Measurements from ENCODE around the gene GSDMA.

The GSDMA gene

DNA sequence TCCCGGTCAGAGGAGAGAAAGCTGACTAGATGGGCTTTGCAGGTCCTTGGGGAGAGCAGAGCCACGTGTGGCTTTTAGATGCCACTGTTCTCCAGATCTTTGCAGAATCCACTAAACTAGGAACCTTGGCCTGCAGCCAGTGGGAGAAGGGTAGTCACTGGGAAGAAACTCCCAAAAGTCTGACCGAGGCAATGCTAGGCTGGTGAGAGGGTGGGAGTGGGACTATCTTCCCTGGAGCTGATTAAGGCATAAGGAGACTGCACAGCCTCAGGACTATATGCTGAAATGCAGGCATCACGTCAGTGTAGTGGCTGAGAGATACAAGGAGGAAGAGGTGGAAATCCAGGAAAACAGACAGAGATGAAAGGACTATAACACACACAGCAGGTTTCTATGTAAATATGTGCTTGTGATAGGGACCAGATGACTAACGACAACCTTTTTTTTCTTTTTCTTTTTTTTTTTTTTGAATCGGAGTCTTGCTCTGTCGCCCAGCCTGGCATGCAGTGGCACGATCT lies 2.2 kb upstream of the GSDMA start:
- DNase-seq (ENCODE audit: low read depth in 2 of 3, low spot score in 2 of 3), result no peak

DNA sequence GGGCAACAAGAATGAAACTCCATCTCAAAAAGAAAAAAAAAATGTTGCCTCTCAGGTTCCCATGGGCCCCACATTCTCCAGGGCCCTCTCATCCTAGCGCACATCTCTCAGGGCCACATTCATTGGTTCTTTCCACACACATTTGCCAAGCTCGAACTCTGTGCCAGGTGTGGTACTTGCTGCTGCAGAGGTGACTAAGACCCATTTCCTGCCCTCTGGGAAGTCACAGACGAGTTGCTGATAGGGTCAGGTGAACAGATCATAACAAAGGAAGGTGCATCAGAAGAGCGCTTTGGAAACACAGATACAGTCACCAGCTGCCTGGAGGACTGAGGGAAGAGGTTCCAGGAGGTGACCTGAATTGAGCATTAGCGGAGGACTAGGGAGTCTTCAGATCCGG lies 1.0 kb downstream of the GSDMA start:
- DNase-seq (ENCODE audit: low read depth in 2 of 3, low spot score in 2 of 3), result no peak

DNA sequence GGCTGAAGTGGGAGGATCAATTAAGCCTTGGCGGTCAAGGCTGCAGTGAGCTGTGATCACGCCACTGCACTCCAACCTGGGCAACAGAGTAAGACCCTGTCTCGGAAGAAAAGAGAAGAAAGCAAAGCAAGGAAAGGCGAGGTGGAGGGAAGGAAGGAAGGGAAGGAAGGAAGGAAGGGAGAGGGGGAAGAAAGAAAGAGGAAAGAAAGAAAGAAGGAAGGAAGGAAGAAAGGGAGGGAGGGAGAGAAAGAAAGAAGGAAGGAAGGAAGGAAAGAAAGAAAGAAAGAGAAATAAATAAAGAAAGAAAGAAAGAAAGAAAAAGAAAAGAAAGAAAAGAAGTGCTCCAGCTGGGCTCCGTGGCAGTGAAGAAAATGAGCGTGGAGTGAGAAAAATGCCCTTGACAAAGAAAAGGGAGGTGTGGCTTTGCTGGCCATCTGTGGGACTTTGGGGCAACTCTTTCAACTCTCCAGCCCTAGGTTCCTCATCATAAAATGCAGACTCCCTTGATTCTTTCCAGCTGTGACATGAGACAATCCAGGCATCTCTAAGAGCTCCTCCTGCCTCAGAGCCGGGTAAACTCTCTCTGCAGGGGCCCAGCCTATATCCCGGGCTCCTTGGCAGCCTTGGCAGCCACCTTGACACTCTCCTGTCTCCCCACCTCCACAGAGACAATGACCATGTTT lies 2.4 kb downstream of the GSDMA start:
- DNase-seq (ENCODE audit: low read depth in 2 of 3, low spot score in 2 of 3), result no peak

DNA sequence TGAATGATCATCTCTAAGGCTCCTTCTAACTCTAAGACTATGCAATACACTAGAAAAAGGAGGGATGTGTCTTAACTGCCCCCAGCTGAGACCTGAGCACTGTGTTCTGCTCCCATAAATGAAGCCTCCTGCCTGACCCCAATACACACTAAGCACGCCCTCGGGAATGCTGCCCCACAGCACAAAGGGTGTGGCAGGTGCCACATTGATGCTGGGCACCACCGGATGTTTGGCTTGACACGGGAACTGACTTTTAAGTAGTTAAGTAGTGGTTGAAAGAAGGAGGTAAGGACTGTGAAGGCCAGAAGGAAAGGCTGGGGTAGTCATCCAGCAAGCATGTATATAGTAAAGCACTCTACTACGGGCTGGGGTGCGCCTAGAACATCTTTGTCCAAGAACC lies 4.0 kb downstream of the GSDMA start:
- DNase-seq (ENCODE audit: low read depth in 2 of 3, low spot score in 2 of 3), result no peak

DNA sequence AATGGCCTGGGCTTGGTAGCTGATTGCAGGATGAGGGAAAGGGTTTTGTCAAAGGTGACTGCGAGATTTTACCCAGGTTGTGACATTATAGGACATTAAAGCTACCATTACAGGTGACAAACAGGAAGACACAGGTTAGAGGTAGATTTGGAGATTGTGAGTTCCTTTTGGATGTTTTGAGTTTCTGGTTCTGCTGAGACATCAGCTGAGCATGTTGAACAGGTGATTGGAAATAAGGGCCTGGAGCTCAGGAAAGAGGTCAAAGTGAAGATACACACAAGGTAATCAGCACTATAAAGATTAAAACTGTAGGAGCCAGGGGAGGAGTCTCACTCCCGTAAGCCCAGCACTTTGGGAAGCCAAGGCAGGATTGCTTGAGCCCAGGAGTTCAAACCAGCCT lies 6.0 kb downstream of the GSDMA start:
- no peak for DNase-seq (ENCODE audit: low read depth in 2 of 3, low spot score in 2 of 3)

DNA sequence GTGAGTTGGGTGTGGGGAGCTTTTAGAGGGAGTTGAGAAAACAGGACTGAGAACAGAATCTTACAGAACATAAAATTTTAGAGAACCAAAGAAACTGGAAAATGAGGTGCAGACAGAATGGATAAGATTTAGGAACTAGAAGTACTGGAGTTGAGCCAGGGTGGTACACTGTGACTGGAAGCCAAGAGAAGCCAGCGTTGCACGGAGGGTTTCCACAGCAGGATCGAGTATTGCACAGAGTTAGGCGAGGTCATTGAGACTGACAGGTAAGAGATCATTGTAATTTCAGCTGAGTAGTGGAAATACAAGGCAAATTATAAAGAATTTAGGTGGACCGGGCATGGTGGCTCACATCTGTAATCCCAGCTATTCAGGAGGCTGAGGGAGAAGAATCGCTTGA lies 6.6 kb downstream of the GSDMA start:
- no peak for DNase-seq (ENCODE audit: low read depth in 2 of 3, low spot score in 2 of 3)

DNA sequence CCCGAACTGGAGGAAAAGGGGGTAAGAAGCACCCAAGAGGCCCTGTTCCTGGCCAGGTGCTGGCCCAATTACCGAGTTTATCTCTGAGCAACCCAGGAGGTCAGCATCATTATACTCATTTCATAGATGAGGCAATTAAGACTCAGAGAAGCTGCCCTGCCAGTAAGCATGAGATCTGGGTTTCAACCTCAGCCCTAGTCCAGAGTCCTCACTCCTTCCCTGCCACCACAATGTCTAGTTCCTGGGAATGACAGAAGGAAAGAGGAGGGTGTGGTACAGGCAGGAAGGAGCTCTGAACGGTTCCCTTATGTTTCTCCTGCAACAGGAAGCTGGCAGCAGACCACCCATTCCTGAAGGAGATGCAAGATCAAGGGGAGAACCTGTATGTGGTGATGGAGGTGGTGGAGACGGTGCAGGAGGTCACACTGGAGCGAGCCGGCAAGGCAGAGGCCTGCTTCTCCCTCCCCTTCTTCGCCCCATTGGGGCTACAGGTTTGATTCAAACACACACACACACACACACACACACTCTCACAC lies 7.4 kb downstream of the GSDMA start:
- no peak for DNase-seq (ENCODE audit: low read depth in 2 of 3, low spot score in 2 of 3)

DNA sequence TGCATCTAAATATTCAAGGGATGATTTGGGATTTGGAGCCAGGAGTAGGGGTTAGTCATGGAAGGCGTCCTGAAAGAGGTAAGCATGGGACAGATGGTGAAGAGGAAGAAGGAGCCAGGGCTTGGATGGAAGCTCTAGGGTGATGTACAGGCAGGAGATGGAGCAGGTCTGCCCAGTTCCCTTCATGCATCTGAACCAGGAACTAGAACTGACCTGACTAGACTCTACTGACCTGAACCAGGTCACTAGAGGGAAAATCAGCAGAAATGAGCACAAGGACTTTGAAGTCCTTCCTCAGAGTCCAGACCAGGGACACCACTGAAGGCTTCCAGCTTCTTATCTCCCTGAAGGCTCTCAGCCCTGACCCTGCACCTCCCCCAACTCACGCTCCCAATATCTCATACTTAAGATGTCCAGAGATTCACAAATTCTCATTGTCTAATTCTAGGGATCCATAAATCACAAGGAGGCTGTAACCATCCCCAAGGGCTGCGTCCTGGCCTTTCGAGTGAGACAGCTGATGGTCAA lies 8.3 kb downstream of the GSDMA start:
- no peak for DNase-seq (ENCODE audit: low read depth in 2 of 3, low spot score in 2 of 3)

DNA sequence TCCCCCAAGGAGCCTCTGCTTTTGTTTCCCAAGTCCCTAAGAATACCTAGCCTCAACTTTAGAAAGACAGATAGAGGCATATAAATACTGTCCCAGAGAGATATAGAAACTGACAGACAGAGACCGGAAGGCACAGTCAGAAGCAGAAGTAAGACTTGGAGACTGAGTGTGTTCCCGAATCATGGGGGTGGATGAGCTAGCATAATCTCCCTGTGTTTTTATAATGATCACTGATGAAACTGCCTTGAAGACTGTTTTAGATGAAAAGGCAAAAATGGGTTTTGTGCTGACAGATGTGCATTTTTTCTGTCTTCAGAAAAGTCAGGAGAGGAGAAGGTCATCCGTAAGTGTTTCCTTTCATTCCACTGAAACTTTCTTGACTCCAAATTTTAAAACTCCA lies 9.5 kb downstream of the GSDMA start:
- no peak for DNase-seq (ENCODE audit: low read depth in 2 of 3, low spot score in 2 of 3)

DNA sequence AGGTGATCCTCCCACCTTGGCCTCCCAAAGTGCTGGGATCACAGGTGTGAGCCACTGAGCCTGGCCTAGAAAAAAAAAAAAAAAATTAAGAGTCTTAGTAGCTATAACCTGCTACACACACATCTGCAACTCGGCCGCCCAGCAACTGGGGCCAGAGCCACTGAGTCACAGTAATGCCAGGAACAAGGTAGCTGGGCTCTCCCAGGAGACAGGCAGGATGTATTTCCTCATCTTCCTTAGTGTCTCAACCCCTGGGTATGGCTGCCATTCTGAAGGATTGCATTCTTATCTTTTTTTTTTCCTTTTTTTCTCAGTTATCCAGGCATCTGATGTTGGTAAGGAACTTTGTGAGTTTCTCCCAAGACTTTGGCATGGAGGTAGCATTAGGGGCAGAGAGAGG lies 10.7 kb downstream of the GSDMA start:
- no peak for DNase-seq (ENCODE audit: low read depth in 2 of 3, low spot score in 2 of 3)

DNA sequence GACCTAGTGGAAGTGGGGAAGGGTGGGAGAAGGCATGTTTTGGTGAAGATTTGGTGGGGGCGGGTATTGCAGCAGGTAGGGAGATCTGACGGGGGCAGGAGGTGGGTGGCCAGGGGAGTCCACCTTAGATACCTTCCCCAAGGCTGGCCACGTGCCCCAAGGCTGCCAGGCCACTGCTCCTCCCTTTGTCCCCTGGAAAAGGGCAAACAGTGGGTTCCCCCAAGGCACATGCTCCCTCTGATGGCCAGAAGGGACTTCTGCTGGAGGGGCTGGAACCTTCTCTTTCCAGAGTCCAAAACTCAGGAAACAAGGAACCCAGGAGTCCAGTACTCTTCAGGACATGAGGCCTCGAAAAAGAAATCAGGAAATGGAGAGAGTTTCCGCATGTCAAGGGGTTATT lies 11.6 kb downstream of the GSDMA start:
- DNase-seq (ENCODE audit: low read depth in 2 of 3, low spot score in 2 of 3), result no peak

DNA sequence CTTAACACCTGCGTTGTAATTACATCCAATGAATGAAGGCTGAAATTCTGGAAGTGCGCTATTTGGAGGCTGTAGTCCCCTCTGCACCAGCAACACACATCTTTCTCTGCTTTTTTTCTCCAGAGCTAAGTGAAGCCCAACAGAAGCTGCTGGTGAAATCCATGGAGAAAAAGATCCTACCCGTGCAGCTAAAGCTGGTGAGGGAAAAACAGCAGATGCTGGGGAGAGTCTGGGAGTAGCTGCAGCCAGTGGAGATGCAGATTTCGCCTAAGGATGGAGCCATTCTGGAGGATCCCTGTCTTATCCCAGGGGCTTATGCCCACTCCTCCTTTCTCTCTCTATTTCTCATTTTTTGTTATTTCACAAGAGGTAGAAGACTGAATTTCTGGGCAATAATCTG lies 13.0 kb downstream of the GSDMA start:
- no peak for DNase-seq (ENCODE audit: low read depth in 2 of 3, low spot score in 2 of 3)

DNA sequence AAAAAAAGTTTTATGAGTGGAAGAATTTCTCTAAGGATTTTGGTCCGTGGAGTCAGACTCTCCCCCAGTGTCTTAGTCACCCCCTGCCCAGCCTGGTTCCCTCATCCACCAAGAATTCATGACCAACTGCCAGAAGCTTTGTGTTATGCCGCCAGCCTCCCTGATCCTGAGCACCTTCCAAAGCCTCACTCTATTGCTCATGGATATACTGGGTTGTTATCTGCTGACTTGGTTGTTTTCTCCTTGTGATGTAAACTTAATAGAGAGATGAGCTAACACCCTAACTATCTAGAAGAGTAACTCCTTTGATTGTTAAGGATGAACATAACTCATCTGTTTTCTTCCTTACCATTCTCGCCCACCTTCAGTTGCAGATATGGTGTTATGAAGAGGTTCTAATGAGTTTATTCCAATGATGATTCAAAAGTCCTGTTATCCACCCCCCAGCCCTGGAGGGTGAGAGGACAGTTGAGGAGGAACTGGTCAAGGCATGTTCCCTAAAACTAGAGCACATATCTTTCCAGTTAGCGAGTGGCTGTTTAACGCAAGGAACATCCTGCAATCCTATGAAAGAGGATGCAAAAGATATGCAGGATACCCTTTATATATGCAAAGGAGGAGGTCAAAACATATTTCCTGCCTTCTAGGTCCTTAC lies 16.3 kb downstream of the GSDMA start:
- no peak for DNase-seq (ENCODE audit: low read depth in 2 of 3, low spot score in 2 of 3)

DNA sequence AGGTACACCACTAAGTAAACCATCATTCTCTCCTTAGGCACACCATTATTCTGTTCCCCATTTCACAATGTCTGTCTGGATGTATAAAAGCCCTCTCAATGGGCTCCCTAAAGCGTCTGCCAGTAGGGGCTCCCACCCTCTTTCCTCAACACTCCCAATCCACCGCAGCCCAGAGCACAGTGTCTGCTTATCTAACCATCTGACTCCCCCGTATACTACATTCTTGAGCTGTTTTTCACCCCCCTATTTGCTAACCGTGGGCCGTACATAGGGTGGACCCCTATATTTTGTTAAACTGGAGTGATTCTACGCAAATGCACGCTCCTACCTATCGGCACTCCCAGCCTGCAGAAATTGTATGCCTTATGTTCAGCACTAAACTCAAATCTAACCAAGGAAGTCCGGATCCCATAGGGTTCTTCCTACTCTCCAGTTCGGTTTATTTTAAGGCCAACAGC lies 17.1 kb downstream of the GSDMA start:
- peak in 1 of 3 experiments; percentile 6 for DNase-seq (ENCODE audit: low read depth in 2 of 3, low spot score in 2 of 3)

DNA sequence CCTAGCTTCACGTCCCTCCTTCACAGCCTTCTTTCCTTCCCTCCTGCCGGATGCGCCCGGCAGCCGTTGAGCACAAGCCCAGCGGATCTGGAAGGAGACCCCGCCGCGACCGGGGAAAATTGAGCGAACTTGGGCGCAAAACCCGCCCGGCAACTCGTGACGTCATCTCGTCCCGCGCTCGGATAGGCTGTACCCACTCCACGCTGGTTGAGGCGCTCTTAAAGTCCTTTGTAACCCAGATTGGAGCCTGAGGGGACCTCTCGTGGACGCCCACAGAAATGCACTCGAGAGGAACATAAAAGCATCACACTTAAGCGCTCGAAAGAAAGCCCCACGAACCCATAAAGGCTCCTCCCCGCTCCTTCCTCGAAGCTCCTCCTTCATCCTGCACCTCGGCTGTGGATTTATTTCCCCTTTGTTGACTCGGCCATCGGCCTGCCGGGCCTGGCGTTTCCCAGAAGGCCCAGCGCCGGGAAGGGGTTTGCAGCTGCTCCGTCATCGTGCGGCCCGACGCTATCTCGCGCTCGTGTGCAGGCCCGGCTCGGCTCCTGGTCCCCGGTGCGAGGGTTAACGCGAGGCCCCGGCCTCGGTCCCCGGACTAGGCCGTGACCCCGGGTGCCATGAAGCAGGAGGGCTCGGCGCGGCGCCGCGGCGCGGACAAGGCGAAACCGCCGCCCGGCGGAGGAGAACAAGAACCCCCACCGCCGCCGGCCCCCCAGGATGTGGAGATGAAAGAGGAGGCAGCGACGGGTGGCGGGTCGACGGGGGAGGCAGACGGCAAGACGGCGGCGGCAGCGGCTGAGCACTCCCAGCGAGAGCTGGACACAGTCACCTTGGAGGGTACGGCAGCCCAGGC lies 17.8 kb downstream of the GSDMA start, which contains the start of gene PSMD3:
PSMD3 (plus strand) TSS at position 457 of the 856 bp plus-strand sequence; CDS start at position 621, 164 bp downstream.
- peak; percentile 93 to 97 (median 93) for DNase-seq (ENCODE audit: low read depth in 2 of 3, low spot score in 2 of 3)

DNA sequence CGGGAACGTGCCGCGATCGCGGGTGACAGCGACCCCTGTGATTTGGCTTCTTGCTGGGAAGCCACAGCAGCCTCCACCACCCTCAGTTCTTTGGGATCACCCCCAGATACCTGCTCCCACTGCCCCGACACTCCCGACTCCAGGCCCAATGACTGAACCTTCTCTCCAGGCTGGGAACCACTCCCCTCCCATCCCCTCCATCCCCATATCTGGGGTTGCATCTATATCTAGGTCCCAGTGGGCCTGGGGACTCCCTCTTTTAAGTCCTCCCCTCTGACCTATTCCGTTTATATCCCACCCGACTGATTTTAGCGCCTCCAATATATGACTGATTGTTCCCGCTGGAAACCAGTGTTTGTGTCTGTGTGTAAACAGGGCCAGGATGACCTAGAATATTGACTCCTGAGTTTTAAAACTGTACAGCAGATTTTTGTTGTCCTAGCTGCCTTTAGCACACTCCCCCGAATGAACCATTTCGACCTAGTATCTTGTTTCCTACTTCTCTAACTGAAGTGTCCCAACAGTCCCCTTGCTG lies 18.5 kb downstream of the GSDMA start:
- no peak for DNase-seq (ENCODE audit: low read depth in 2 of 3, low spot score in 2 of 3)

DNA sequence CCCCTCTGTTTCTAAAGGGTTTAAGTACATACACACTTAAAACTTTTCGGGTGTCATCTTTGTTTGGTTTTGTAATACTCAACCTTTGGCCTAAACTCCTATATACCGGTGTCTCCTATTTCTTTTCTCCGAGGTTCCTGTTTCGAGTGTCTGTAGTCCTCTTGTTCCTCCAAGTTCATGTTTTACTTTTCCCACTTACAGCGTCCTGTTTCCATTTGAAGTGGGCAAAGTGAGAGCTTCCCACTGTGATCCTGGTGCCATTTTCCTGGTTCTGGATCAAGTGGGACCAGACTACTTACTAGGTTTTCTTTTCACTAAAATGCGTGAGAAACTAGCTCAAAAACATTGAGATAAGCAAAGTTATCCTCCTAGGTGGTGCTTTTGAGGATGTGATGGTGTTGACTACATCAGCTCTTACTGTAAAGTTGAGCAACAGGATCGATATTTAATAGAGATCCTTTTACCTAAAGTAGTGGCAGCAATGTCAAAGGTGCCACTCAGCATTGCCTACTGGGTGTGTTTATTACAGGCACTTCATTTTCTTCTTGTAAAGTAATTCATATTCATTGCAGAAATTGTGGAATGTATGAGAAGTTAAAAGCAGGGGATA lies 19.1 kb downstream of the GSDMA start:
- DNase-seq (ENCODE audit: low read depth in 2 of 3, low spot score in 2 of 3), result no peak

DNA sequence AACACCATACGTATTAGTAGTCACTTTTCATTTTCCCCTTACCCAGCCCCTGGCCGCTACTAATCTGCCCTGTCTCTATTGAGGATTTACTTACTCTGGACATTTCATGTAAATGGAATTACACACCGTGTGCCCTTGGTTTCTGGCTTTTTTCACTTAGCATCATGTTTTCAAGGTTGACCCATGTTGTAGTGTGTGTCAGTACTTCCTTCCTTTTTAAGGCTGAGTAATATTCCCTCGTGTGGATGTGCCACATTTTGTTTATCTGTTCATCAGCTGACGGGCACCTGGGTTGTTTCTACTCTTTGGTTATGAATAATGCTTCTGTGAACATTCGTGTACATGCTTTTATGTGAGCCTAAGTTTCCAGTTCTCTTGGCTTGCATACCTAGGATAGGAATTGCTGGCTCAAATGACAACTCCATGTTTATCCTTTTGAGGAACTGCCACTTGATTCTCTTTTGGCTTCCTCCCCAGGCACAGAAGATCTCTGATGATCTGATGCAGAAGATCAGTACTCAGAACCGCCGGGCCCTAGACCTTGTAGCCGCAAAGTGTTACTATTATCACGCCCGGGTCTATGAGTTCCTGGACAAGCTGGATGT lies 25.5 kb downstream of the GSDMA start:
- no peak for DNase-seq (ENCODE audit: low read depth in 2 of 3, low spot score in 2 of 3)

DNA sequence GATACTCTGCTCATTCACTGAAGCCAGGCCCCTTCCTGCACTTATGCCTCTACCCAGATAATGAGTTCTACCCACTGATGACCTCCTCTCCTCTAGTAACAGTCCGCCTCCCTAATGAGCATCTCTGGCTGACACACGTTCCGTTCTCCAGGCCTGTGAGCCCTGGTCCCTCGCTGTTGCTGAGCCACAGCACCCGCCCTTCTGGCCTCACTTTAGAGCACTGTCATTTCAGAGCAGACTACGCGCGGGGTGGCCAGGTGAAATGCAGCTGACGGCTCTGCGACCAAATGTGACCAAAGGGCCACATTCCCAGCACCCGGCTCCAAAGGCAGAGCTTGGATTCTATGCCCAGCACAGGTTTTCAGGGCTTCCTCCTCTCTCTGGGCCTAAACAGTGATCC lies 31.6 kb downstream of the GSDMA start:
- DNase-seq (ENCODE audit: low read depth in 2 of 3, low spot score in 2 of 3), result no peak

DNA sequence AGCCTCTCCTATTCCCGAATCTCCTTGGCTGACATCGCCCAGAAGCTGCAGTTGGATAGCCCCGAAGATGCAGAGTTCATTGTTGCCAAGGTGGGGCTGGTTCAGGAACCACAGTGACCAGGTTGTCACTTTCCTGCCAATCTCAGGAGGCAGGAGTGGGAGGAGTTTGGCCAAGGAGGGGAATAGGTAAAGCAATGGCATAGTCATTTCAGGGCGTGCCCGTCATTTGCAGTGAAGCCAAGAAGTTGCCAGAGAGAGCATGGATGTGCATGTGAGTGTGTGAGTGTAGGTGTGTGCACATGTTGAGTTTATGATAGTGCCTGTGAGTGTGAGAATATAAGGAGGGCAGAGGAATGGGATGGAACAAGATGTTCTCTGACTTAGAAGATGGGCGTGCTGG lies 32.6 kb downstream of the GSDMA start:
- DNase-seq (ENCODE audit: low read depth in 2 of 3, low spot score in 2 of 3), result no peak

Data from activated CD8-positive, alpha-beta memory T cell treated with anti-CD3 and anti-CD28 coated beads for 48 hours (primary cell).